ENCODE results near the gene ADGRG3. TPM values are rescaled to one million over a fixed set of nuclear protein-coding genes. Genes with fewer than 3 reads are reported as not detected.

The ADGRG3 gene
- total and polyA plus RNA-seq, 2 of the 13 experiments (the other 11 are each of a cell fraction or from before 2014, with no cell fraction given), result 2.7 to 11.8 TPM

DNA sequence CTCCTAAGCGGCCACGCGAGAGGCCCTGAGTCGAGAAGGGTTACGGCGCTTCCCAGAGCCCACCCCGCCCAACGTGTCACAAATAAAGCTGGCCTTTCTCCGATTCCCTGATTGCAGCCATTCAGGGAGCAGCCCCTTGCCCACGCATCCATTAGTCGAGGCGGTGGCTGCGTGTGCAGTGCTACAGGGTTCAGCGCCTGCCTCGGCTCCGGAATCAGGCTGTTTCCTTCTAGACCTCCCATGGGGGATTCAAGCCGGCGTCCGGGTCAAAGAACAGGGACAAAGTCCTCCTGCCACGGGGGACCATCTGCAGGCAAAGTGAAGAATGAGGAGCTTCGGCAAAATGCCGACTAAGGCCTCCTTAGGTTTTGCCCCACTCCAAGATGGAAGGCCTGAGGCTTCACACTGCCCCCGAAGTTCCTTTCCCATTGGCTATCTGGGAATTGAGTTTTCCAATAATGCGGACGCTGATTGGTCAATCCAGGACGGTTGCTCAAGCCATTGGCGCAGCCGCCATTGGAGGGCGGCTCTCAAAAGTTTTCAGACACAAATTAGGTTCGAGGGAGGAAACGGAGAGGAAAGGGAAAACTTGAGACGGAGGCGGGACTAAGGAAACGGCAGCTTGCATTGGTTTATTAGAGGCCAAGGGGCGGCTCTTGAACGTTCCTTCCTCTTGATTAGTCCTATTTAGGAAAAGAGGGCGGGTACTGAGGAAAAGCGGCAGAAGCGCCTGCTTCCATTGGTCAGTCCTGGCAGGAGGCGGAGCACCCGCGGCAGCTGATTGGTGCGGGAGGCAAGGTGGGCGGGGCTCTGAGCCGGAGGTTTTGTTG, 67.0 kb downstream of the ADGRG3 start (continued):
- TF ChIP-seq, protein P1, sequence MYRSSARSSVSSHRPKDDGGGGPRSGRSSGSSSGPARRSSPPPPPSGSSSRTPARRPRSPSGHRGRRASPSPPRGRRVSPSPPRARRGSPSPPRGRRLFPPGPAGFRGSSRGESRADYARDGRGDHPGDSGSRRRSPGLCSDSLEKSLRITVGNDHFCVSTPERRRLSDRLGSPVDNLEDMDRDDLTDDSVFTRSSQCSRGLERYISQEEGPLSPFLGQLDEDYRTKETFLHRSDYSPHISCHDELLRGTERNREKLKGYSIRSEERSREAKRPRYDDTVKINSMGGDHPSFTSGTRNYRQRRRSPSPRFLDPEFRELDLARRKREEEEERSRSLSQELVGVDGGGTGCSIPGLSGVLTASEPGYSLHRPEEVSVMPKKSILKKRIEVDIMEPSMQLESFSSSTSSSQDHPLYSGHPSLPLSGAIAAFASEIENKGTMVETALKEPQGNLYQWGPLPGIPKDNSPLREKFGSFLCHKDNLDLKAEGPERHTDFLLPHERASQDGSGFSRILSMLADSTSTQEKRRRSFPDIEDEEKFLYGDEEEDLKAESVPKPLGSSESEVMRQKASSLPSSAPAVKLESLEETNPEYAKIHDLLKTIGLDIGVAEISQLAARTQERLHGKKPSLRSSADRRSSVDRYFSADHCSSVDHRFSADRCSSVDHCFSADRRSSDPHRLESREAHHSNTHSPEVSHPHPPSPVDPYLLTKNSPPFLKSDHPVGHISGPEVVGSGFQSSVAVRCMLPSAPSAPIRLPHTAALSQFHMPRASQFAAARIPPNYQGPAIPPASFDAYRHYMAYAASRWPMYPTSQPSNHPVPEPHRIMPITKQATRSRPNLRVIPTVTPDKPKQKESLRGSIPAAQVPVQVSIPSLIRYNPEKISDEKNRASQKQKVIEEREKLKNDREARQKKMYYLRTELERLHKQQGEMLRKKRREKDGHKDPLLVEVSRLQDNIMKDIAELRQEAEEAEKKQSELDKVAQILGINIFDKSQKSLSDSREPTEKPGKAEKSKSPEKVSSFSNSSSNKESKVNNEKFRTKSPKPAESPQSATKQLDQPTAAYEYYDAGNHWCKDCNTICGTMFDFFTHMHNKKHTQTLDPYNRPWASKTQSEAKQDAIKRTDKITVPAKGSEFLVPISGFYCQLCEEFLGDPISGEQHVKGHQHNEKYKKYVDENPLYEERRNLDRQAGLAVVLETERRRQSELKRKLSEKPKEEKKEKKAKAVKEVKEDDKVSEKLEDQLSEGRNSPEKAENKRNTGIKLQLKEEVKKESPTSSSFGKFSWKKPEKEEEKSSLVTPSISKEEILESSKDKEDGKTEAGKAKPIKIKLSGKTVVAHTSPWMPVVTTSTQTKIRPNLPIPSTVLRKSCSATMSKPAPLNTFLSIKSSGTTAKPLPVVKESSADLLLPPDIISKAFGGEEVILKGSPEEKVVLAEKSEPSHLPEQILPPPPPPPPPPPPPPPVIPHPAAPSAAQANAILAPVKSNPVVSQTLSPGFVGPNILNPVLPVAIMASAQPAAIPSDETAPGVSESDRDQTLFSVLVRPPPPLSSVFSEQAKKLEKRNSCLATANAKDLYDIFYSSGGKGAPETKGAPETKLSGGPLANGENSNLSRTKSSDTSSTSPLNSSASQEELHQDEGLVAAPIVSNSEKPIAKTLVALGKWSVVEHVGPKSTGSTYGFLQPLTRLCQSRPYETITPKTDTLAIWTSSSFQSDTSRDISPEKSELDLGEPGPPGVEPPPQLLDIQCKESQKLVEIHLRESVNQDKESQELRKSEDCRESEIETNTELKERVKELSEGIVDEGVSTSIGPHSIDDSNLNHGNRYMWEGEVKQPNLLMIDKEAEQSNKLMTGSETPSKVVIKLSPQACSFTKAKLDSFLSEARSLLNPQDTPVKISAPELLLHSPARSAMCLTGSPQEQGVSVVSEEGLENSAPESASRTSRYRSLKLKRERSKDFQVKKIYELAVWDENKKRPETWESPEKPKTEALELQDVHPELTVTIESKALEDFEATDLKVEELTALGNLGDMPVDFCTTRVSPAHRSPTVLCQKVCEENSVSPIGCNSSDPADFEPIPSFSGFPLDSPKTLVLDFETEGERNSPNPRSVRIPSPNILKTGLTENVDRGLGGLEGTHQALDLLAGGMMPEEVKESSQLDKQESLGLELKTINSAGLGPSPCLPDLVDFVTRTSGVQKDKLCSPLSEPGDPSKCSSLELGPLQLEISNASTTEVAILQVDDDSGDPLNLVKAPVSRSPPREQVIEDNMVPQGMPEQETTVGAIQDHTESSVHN (CRISPR knock-in tag; IDR thresholded peaks at IDR 0.05), result 0 out of 2 replicates have a peak, but pooled peaks have one; percentile 41
- 0 out of 2 replicates have a peak, but pooled peaks have one; percentile 11 for TF ChIP-seq SMC3 (IDR thresholded peaks at IDR 0.05; ENCODE audit: low read length)
- peak; percentile 5; the same call in 1 of the 2 replicates for TF ChIP-seq ZKSCAN1 (IDR thresholded peaks at IDR 0.05; ENCODE audit: low read length)
- peak; percentile 78; the same call in 1 of the 2 replicates for TF ChIP-seq SPEN (CRISPR knock-in tag; IDR thresholded peaks at IDR 0.05; ENCODE audit: low read depth)
- TF ChIP-seq RFX1 (IDR thresholded peaks at IDR 0.05), result peak; percentile 78; the same call in 1 of the 2 replicates
- no peak for TF ChIP-seq CBX1 (IDR thresholded peaks at IDR 0.05; ENCODE audit: low read depth)
- peak; percentile 99 for TF ChIP-seq YY1 (IDR thresholded peaks at IDR 0.05; ENCODE audit: insufficient read depth, insufficient replicate concordance, low read depth, low read length)
- peak; percentile 90; the same call in 1 of the 2 replicates for TF ChIP-seq ZNF33B (CRISPR knock-in tag; IDR thresholded peaks at IDR 0.05)
- 0 out of 2 replicates have a peak, but pooled peaks have one; percentile 13 for TF ChIP-seq KDM6A (CRISPR knock-in tag; IDR thresholded peaks at IDR 0.05; ENCODE audit: low read depth)
- TF ChIP-seq TBX2 (CRISPR knock-in tag; IDR thresholded peaks at IDR 0.05; ENCODE audit: borderline replicate concordance), result 0 out of 2 replicates have a peak, but pooled peaks have one; percentile 18
- peak; percentile 96; the same call in 1 of the 2 replicates for TF ChIP-seq SP140L (CRISPR knock-in tag; IDR thresholded peaks at IDR 0.05; ENCODE audit: borderline replicate concordance)
- TF ChIP-seq AGO2 (optimal IDR thresholded peaks at IDR 0.05; ENCODE audit: low read depth, low read length), result peak; percentile 88
- TF ChIP-seq, protein P2, sequence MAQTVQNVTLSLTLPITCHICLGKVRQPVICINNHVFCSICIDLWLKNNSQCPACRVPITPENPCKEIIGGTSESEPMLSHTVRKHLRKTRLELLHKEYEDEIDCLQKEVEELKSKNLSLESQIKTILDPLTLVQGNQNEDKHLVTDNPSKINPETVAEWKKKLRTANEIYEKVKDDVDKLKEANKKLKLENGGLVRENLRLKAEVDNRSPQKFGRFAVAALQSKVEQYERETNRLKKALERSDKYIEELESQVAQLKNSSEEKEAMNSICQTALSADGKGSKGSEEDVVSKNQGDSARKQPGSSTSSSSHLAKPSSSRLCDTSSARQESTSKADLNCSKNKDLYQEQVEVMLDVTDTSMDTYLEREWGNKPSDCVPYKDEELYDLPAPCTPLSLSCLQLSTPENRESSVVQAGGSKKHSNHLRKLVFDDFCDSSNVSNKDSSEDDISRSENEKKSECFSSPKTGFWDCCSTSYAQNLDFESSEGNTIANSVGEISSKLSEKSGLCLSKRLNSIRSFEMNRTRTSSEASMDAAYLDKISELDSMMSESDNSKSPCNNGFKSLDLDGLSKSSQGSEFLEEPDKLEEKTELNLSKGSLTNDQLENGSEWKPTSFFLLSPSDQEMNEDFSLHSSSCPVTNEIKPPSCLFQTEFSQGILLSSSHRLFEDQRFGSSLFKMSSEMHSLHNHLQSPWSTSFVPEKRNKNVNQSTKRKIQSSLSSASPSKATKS (CRISPR knock-in tag; IDR thresholded peaks at IDR 0.05), result peak; percentile 86; the same call in 1 of the 2 replicates
- TF ChIP-seq, protein P3, sequence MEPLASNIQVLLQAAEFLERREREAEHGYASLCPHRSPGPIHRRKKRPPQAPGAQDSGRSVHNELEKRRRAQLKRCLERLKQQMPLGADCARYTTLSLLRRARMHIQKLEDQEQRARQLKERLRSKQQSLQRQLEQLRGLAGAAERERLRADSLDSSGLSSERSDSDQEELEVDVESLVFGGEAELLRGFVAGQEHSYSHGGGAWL (CRISPR knock-in tag; IDR thresholded peaks at IDR 0.05), result no peak
- TF ChIP-seq, protein P4, sequence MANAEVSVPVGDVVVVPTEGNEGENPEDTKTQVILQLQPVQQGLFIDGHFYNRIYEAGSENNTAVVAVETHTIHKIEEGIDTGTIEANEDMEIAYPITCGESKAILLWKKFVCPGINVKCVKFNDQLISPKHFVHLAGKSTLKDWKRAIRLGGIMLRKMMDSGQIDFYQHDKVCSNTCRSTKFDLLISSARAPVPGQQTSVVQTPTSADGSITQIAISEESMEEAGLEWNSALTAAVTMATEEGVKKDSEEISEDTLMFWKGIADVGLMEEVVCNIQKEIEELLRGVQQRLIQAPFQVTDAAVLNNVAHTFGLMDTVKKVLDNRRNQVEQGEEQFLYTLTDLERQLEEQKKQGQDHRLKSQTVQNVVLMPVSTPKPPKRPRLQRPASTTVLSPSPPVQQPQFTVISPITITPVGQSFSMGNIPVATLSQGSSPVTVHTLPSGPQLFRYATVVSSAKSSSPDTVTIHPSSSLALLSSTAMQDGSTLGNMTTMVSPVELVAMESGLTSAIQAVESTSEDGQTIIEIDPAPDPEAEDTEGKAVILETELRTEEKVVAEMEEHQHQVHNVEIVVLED (CRISPR knock-in tag; IDR thresholded peaks at IDR 0.05; ENCODE audit: borderline replicate concordance), result peak; percentile 85; the same call in 1 of the 2 replicates
- 0 out of 2 replicates have a peak, but pooled peaks have one; percentile 58 for TF ChIP-seq ESRRA (CRISPR knock-in tag; IDR thresholded peaks at IDR 0.05; ENCODE audit: low read depth)

All from HepG2 (cell line).